ENCODE results near the gene FAT4. TPM values are rescaled to one million over a fixed set of nuclear protein-coding genes. Genes with fewer than 3 reads are reported as not detected.

The FAT4 gene
- total and polyA plus RNA-seq, 9 of the 15 experiments (the other 6 are each of a cell fraction or from before 2014, with no cell fraction given): 0.01 TPM; not detected in 8

DNA sequence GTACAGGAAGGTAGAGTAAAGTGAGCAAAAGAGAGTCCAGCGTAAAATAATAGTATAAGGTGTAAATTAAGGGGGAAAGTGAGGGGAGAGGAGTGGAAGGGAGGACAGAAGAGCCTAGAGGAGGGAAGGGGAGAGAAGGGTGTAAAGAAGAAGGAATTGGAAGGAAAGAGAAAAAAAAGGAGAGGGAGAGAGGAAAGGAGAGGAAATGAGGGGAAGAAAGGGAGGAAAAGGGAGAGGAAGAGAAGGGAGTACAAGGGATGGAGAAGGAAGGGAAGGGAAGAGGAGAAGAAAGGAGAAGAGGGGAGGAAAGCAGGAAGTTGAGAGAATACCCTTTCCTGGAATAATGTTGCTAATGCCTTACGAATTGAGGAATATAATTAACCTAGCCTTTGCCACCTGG, 3.3 kb upstream of the FAT4 start:
- 0% methylated on average over 2 of the region's 2 CpGs for WGBS (ENCODE audit: insufficient coverage, low coverage, missing lambda C conversion rate)
- CTCF ChIA-PET (ENCODE audit: low intra/inter-chr PET ratio): no interaction called here

More for the DNA sequence above, 3.3 kb upstream of the FAT4 start:
- Histone ChIP-seq H3K4me1 (replicated peaks in 1 of 2; ENCODE audit: control insufficient read depth in 2 of 2, insufficient read depth in 2 of 2, low read length in 2 of 2) (peaks cover 0 to 14% of the 10 kb centered on the region in 2 experiments; a peak in 2 of 5 replicates), H3K4me3 (no peak overlapping the region), H3K9ac (ENCODE audit: insufficient read depth in 1 of 2, low read depth in 2 of 2, low read length in 2 of 2) (no peak overlapping the region), H2AFZ (ENCODE audit: low read depth, low read length) (no peak overlapping the region), H3K27ac (ENCODE audit: extremely low read depth, low read depth, low read length) (no peak overlapping the region), H4K20me1 (replicated peaks; ENCODE audit: control insufficient read depth, insufficient read depth, low read length) (no peaks in the 10 kb centered on the region), H3K9me3 (replicated peaks; ENCODE audit: control insufficient read depth, insufficient read depth, low read depth, low read length) (no peaks in the 10 kb centered on the region), H3K27me3 (ENCODE audit: control insufficient read depth in 2 of 2, insufficient read depth in 2 of 2, low read length in 2 of 2) (peaks cover 0 to 4% of the 10 kb centered on the region in 2 experiments; a peak in 2 of 5 replicates), H3K9me1 (ENCODE audit: control insufficient read depth, insufficient read depth, low read length) (no peaks in the 10 kb centered on the region), H3K36me3 (ENCODE audit: control insufficient read depth, insufficient read depth, low read length) (no peaks in the 10 kb centered on the region), H3K79me2 (ENCODE audit: control insufficient read depth, insufficient read depth, low read length) (no peaks in the 10 kb centered on the region), H3K4me2 (ENCODE audit: insufficient read depth, low read length) (no peak overlapping the region)
- DNase-seq (ENCODE audit: extremely low read depth in 1 of 4, low spot score in 3 of 4): no peak
- intact Hi-C loops (cut with micrococcal nuclease) (loop anchor here (5.0 to 10.0 kb wide), 2 partner anchors 431 to 663 kb away; no protein-coding TSS in a partner anchor), in situ Hi-C loops (cut with MboI) (loop anchor here (25.0 kb wide), 1 partner anchor 426 kb away; no protein-coding TSS in a partner anchor)
- POLR2A ChIA-PET: no interaction called here
- FAIRE-seq: no peak
- BruUV-seq (replicated peaks): no TSS peak
- ATAC-seq: no peak
- TF ChIP-seq ZNF197 (CRISPR knock-in tag; IDR thresholded peaks at IDR 0.05; ENCODE audit: low read depth) (no peak), IFI16 (CRISPR knock-in tag; IDR thresholded peaks at IDR 0.05) (no peak), NFIC (IDR thresholded peaks at IDR 0.05) (no peak)
- TF ChIP-seq, protein P1, sequence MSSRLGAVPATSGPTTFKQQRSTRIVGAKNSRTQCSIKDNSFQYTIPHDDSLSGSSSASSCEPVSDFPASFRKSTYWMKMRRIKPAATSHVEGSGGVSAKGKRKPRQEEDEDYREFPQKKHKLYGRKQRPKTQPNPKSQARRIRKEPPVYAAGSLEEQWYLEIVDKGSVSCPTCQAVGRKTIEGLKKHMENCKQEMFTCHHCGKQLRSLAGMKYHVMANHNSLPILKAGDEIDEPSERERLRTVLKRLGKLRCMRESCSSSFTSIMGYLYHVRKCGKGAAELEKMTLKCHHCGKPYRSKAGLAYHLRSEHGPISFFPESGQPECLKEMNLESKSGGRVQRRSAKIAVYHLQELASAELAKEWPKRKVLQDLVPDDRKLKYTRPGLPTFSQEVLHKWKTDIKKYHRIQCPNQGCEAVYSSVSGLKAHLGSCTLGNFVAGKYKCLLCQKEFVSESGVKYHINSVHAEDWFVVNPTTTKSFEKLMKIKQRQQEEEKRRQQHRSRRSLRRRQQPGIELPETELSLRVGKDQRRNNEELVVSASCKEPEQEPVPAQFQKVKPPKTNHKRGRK (tag; IDR thresholded peaks at IDR 0.05): peak; percentile 68
